CD4-positive, alpha-beta T cell treated with Interleukin-4 for 4 hours (primary cell): ENCODE data around the gene FRMD4B.
A peak's percentile ranks its signal among the peaks of the same experiment; 100 is the strongest.

Experiments used
- DNase-seq: peaks from one replicate; pipeline ENCODE4 v3.0.0-alpha.2; 2020

FRMD4B gene

GRCh38 chr3:69197922-69198530, 187.9 kb downstream of the FRMD4B start:
- peak; percentile 86 for DNase-seq

- DNase-seq = no peak
Observed at GRCh38 chr3:69197455-69197854, 188.4 kb downstream of the FRMD4B start.

GRCh38 chr3:69196876-69197275, 189.0 kb downstream of the FRMD4B start:
- DNase-seq = no peak

GRCh38 chr3:69194431-69195165, 191.3 kb downstream of the FRMD4B start:
- no peak for DNase-seq

- DNase-seq = no peak
Observed at GRCh38 chr3:69193749-69194148, 192.1 kb downstream of the FRMD4B start.

GRCh38 chr3:69191516-69191915, 194.4 kb downstream of the FRMD4B start:
- DNase-seq = no peak

- DNase-seq = no peak
Observed at GRCh38 chr3:69189487-69189886, 196.4 kb downstream of the FRMD4B start.

GRCh38 chr3:69186575-69187093, 199.3 kb downstream of the FRMD4B start:
- DNase-seq = no peak

GRCh38 chr3:69182588-69183316, 203.1 kb downstream of the FRMD4B start:
- no peak for DNase-seq

- DNase-seq = no peak
Observed at GRCh38 chr3:69181592-69182211, 204.2 kb downstream of the FRMD4B start.

GRCh38 chr3:69180869-69181591, 204.9 kb downstream of the FRMD4B start:
- no peak for DNase-seq

- no peak for DNase-seq
Observed at GRCh38 chr3:69179740-69180372, 206.0 kb downstream of the FRMD4B start.

GRCh38 chr3:69178838-69179739, 206.8 kb downstream of the FRMD4B start:
- DNase-seq = peak; percentile 36

- no peak for DNase-seq
Observed at GRCh38 chr3:69178082-69178481, 207.8 kb downstream of the FRMD4B start.

GRCh38 chr3:69174871-69175737, 210.8 kb downstream of the FRMD4B start:
- no peak for DNase-seq

GRCh38 chr3:69174445-69174844, 211.4 kb downstream of the FRMD4B start:
- no peak for DNase-seq

- DNase-seq = no peak
Observed at GRCh38 chr3:69172058-69172457, 213.8 kb downstream of the FRMD4B start.

- DNase-seq = no peak
Observed at GRCh38 chr3:69166446-69166845, 219.4 kb downstream of the FRMD4B start.

- no peak for DNase-seq
Observed at GRCh38 chr3:69165744-69166143, 220.1 kb downstream of the FRMD4B start.

- DNase-seq = no peak
Observed at GRCh38 chr3:69164296-69164695, 221.6 kb downstream of the FRMD4B start.
